HG03442 (cell line): Measurements from ENCODE around the gene GSTM2.
"Not testable (repeated sequence)": the region's sequence is repeated elsewhere in the genome, so short reads cannot be mapped to it uniquely, and the experiment has no call there.

ENCODE experiments used
- ATAC-seq: cut with Tn5 transposase; IDR thresholded peaks from one replicate; pipeline ENCODE4 v1.9.1; 2021; ENCODE audit warnings: mild to moderate bottlenecking, moderate library complexity; ENCODE audit not compliant: unreplicated experiment

Gene GSTM2

GRCh38 chr1:109673861-109674260, 6.0 kb downstream of the GSTM2 start:
- ATAC-seq = not testable (repeated sequence)

GRCh38 chr1:109676683-109677381, 9.0 kb downstream of the GSTM2 start:
- ATAC-seq = not testable (repeated sequence)

- no peak for ATAC-seq
These were observed 9.6 kb downstream of the GSTM2 start for GRCh38 chr1:109677459-109677858.

- ATAC-seq = not testable (repeated sequence)
These were observed 10.8 kb downstream of the GSTM2 start for GRCh38 chr1:109678637-109679036.

- ATAC-seq = not testable (repeated sequence)
These were observed 16.9 kb downstream of the GSTM2 start for GRCh38 chr1:109684777-109685176.

GRCh38 chr1:109685399-109685798, 17.5 kb downstream of the GSTM2 start:
- ATAC-seq = not testable (repeated sequence)

GRCh38 chr1:109685890-109686289, 18.0 kb downstream of the GSTM2 start:
- ATAC-seq = not testable (repeated sequence)

GRCh38 chr1:109687109-109687508, 19.3 kb downstream of the GSTM2 start:
- not testable (repeated sequence) for ATAC-seq

GRCh38 chr1:109687641-109688499, 20.0 kb downstream of the GSTM2 start, which contains the start of gene GSTM1:
GSTM1 (plus strand) TSS chr1:109687817; CDS start chr1:109687874, 57 bp downstream.
- no peak for ATAC-seq

- ATAC-seq = no peak
These were observed 22.1 kb downstream of the GSTM2 start for GRCh38 chr1:109689844-109690405.

GRCh38 chr1:109691759-109692158, 23.9 kb downstream of the GSTM2 start:
- no peak for ATAC-seq

GRCh38 chr1:109694400-109694799, 26.5 kb downstream of the GSTM2 start:
- not testable (repeated sequence) for ATAC-seq

- not testable (repeated sequence) for ATAC-seq
These were observed 27.3 kb downstream of the GSTM2 start for GRCh38 chr1:109695138-109695537.

- no peak for ATAC-seq
These were observed 29.2 kb downstream of the GSTM2 start for GRCh38 chr1:109697066-109697465.

GRCh38 chr1:109697861-109698260, 30.0 kb downstream of the GSTM2 start:
- ATAC-seq = not testable (repeated sequence)

GRCh38 chr1:109702940-109703339, 35.1 kb downstream of the GSTM2 start:
- ATAC-seq = not testable (repeated sequence)

GRCh38 chr1:109704173-109704572, 36.3 kb downstream of the GSTM2 start:
- ATAC-seq = no peak

GRCh38 chr1:109705411-109705810, 37.6 kb downstream of the GSTM2 start:
- no peak for ATAC-seq

- not testable (repeated sequence) for ATAC-seq
These were observed 41.1 kb downstream of the GSTM2 start for GRCh38 chr1:109708949-109709348.

GRCh38 chr1:109709822-109710221, 42.0 kb downstream of the GSTM2 start:
- not testable (repeated sequence) for ATAC-seq

GRCh38 chr1:109711593-109712320, 43.9 kb downstream of the GSTM2 start, which contains the start of gene GSTM5:
GSTM5 (plus strand) TSS chr1:109712251; CDS start chr1:109712313, 62 bp downstream.
- ATAC-seq = not testable (repeated sequence)
